IMR-90 (cell line): ENCODE data around the gene AKT3. TPM values are rescaled to one million over a fixed set of nuclear protein-coding genes. Genes with fewer than 3 reads are reported as not detected.

Experiments
- ATAC-seq: fragments of 200-7000 bp; cut with Tn5 transposase; 2 replicates; pipeline ENCODE4 v1.9.1; 2020; ENCODE audit warnings: low read depth, mild to moderate bottlenecking, moderate library complexity
- BruUV-seq: library from RNA; stranded (reverse); fragments of 400-500 nt; replicated peaks from 2 replicates; lab custom pipeline; 2021; lab: Mats Ljungman, UMichigan
- CTCF ChIA-PET: fragments of 300-600 bp; formaldehyde crosslinking; extraction: SDS; loops from one replicate; lab custom pipeline; 2021; ENCODE audit warnings: antibody characterized with exemption; lab: Yijun Ruan, JAX
- POLR2A ChIA-PET: fragments of 300-600 bp; sonication (Branson Sonifier 250); formaldehyde crosslinking; loops from one replicate; lab custom pipeline; 2022; ENCODE audit warnings: antibody characterized with exemption; ENCODE audit not compliant: unreplicated experiment; lab: Charles Lee
- DNase-seq: peaks from one replicate; pipeline ENCODE4 v3.0.0; 2013
- H2AFZ ChIP-seq: replicated peaks from 2 replicates; pipeline ENCODE3; 2013; ENCODE audit warnings: low read length, mild to moderate bottlenecking; ENCODE audit not compliant: poor library complexity
- H2AK5ac ChIP-seq: 2 replicates; pipeline ENCODE4 v1.6.1; 2013; ENCODE audit warnings: low read depth, low read length, inconsistent platforms
- H2AK9ac ChIP-seq: replicated peaks from 2 replicates; pipeline ENCODE3; 2013; ENCODE audit warnings: mild to moderate bottlenecking, low read depth, low read length, moderate library complexity; ENCODE audit not compliant: poor library complexity
- H2BK120ac ChIP-seq: 2 replicates; pipeline ENCODE4 v1.6.1; 2013; ENCODE audit warnings: low read depth, low read length, inconsistent platforms
- H2BK15ac ChIP-seq: 3 replicates; pipeline ENCODE4 v1.6.1; 2013; ENCODE audit warnings: low read depth, low read length, inconsistent platforms
- H2BK20ac ChIP-seq: 2 replicates; pipeline ENCODE4 v1.6.1; 2013; ENCODE audit warnings: low read depth, mild to moderate bottlenecking, inconsistent platforms, low read length, moderate library complexity
- H2BK5ac ChIP-seq: 2 replicates; pipeline ENCODE4 v1.6.1; 2013; ENCODE audit warnings: mild to moderate bottlenecking, low read depth, low read length, inconsistent platforms; ENCODE audit not compliant: poor library complexity, severe bottlenecking
- H3K14ac ChIP-seq: replicated peaks from 2 replicates; pipeline ENCODE4 v1.6.1; 2013; ENCODE audit warnings: low read depth, low read length, inconsistent platforms
- H3K18ac ChIP-seq: 2 replicates; pipeline ENCODE4 v1.6.1; 2013; ENCODE audit warnings: low read depth, low read length, control low read depth
- H3K23ac ChIP-seq: 2 replicates; pipeline ENCODE4 v1.6.1; 2013; ENCODE audit warnings: low read depth, low read length, inconsistent platforms
- H3K27ac ChIP-seq: 2 replicates; pipeline ENCODE4 v1.5.1; 2013; ENCODE audit warnings: mild to moderate bottlenecking, control low read depth, low read length; ENCODE audit not compliant: insufficient read depth
- H3K27me3 ChIP-seq: 2 replicates; pipeline ENCODE4 v1.6.1; 2013; ENCODE audit warnings: low read length; ENCODE audit not compliant: control insufficient read depth, insufficient read depth
- H3K36me3 ChIP-seq: 2 replicates; pipeline ENCODE4 v1.6.1; 2013; ENCODE audit warnings: low read length, mixed read lengths; ENCODE audit not compliant: control insufficient read depth, insufficient read depth
- H3K4ac ChIP-seq: 2 replicates; pipeline ENCODE4 v1.6.1; 2013; ENCODE audit warnings: low read depth, low read length, inconsistent platforms
- H3K4me1 ChIP-seq: 2 replicates; pipeline ENCODE4 v1.6.1; 2013; ENCODE audit warnings: low read length, mixed read lengths; ENCODE audit not compliant: control insufficient read depth, insufficient read depth
- H3K4me2 ChIP-seq: 2 replicates; pipeline ENCODE4 v1.6.1; 2013; ENCODE audit warnings: low read depth, mild to moderate bottlenecking, control low read depth, low read length, moderate library complexity
- H3K4me3 ChIP-seq: 2 replicates; pipeline ENCODE4 v1.5.1; 2013; ENCODE audit warnings: low read depth, mild to moderate bottlenecking, control low read depth, low read length, moderate library complexity; ENCODE audit not compliant: insufficient read depth
- H3K56ac ChIP-seq: 2 replicates; pipeline ENCODE4 v1.6.1; 2013; ENCODE audit warnings: low read length, inconsistent platforms; ENCODE audit not compliant: insufficient read depth; ENCODE audit errors: extremely low read depth
- H3K79me1 ChIP-seq, 2 experiments: 2 replicates each; pipeline ENCODE4 v1.6.1; 2013; ENCODE audit warnings: low read length in 2 of 2, inconsistent platforms in 1 of 2, low read depth in 1 of 2
- H3K9ac ChIP-seq: 2 replicates; pipeline ENCODE4 v1.6.1; 2013; ENCODE audit warnings: low read depth, low read length, control low read depth
- H3K9me1 ChIP-seq: 2 replicates; pipeline ENCODE4 v1.6.1; 2013; ENCODE audit warnings: low read length, inconsistent platforms; ENCODE audit not compliant: insufficient read depth
- H3K9me3 ChIP-seq: 2 replicates; pipeline ENCODE4 v1.6.1; 2013; ENCODE audit warnings: low read length; ENCODE audit not compliant: control insufficient read depth, insufficient read depth
- H4K20me1 ChIP-seq: 2 replicates; pipeline ENCODE4 v1.6.1; 2013; ENCODE audit warnings: low read length, inconsistent platforms; ENCODE audit not compliant: insufficient read depth
- H4K5ac ChIP-seq: 2 replicates; pipeline ENCODE4 v1.6.1; 2013; ENCODE audit warnings: mild to moderate bottlenecking, low read depth, low read length, control low read depth
- H4K8ac ChIP-seq, 2 experiments: 2 replicates each; pipeline ENCODE4 v1.6.1; 2013; ENCODE audit warnings: low read depth in 2 of 2, low read length in 2 of 2, control low read depth in 1 of 2, inconsistent platforms in 1 of 2
- H4K91ac ChIP-seq: 2 replicates; pipeline ENCODE4 v1.6.1; 2013; ENCODE audit warnings: low read depth, low read length, inconsistent platforms; ENCODE audit not compliant: insufficient read depth
- CEBPB ChIP-seq: IDR thresholded peaks from 2 replicates; pipeline ENCODE4 v1.6.1; 2012; ENCODE audit warnings: low read depth, low read length, improper control_type of control experiment
- MAFK ChIP-seq: IDR thresholded peaks from 2 replicates; pipeline ENCODE4 v1.6.1; 2012; ENCODE audit warnings: low read depth, low read length, improper control_type of control experiment
- MXI1 ChIP-seq: IDR thresholded peaks from 2 replicates; pipeline ENCODE4 v1.6.1; 2012; ENCODE audit warnings: low read depth, mild to moderate bottlenecking, low read length, moderate library complexity, borderline replicate concordance
- POLR2A ChIP-seq: IDR thresholded peaks from 2 replicates; pipeline ENCODE4 v1.6.1; 2012; ENCODE audit warnings: mild to moderate bottlenecking, low read depth, low read length
- RCOR1 ChIP-seq: IDR thresholded peaks from 2 replicates; pipeline ENCODE4 v1.6.1; 2012; ENCODE audit warnings: mild to moderate bottlenecking, low read length, improper control_type of control experiment; ENCODE audit not compliant: insufficient replicate concordance
- SMC3 ChIP-seq: fragments of 150-350 bp; IDR thresholded peaks from 2 replicates; pipeline ENCODE4 v1.6.1; 2016; ENCODE audit warnings: low read depth, mild to moderate bottlenecking, antibody characterized with exemption, low read length, moderate library complexity
- WGBS, 2 experiments: methylation state at CpG; one replicate each; pipeline versions ENCODE4 v1.1.5 to v1.1.7; 2013; ENCODE audit warnings: missing lambda C conversion rate in 2 of 2; ENCODE audit not compliant: insufficient read length in 1 of 2; ENCODE audit errors: extremely low coverage in 2 of 2; 5-methylcytosine and 5-hydroxymethylcytosine counted together
- dilution Hi-C: fragments of 300-500 bp; cut with HindIII; formaldehyde crosslinking; loops from one replicate; pipeline ENCODE4 v1.14.3; 2018; ENCODE audit warnings: low sequenced_read_pairs; ENCODE audit not compliant: unreplicated experiment
- in situ Hi-C: fragments of 300-500 bp; cut with MboI; formaldehyde crosslinking; loops from 3 replicates; pipeline ENCODE4 v1.14.3; 2019; ENCODE audit warnings: low sequenced_read_pairs, inconsistent platforms, mixed read lengths
- intact Hi-C: fragments of 100-400 bp; cut with micrococcal nuclease; formaldehyde crosslinking; loops from 2 replicates; pipeline ENCODE4 v1.10.0; 2022
- polyA plus RNA-seq, 3 experiments: library from polyadenylated mRNA; depleted of rRNA; stranded (reverse); fragments of >200 nt; gene quantifications; 2 replicates each; pipeline ENCODE4 v1.2.3, GENCODE V29; 2012; ENCODE audit warnings: low replicate concordance in 1 of 3
- total RNA-seq: library from RNA; depleted of rRNA; stranded (reverse); fragments of >200 nt; gene quantifications from 2 replicates; pipeline ENCODE4 v1.2.3, GENCODE V29; 2012
- TF ChIP-seq, protein P1 (sequence below): fragments of 150-350 bp; IDR thresholded peaks from 2 replicates; pipeline ENCODE4 v1.6.1; 2016; ENCODE audit warnings: low read depth, mild to moderate bottlenecking, low read length, moderate library complexity, borderline replicate concordance
- TF ChIP-seq, protein P2 (sequence below): fragments of 150-350 bp; IDR thresholded peaks from 2 replicates; pipeline ENCODE4 v1.6.1; 2017; ENCODE audit warnings: mild to moderate bottlenecking, antibody characterized with exemption, low read length, low read depth

AKT3 gene
- total and polyA plus RNA-seq, 2 of the 4 experiments (the other 2 are of a cell fraction) = 15.2 to 19.4 TPM

DNA sequence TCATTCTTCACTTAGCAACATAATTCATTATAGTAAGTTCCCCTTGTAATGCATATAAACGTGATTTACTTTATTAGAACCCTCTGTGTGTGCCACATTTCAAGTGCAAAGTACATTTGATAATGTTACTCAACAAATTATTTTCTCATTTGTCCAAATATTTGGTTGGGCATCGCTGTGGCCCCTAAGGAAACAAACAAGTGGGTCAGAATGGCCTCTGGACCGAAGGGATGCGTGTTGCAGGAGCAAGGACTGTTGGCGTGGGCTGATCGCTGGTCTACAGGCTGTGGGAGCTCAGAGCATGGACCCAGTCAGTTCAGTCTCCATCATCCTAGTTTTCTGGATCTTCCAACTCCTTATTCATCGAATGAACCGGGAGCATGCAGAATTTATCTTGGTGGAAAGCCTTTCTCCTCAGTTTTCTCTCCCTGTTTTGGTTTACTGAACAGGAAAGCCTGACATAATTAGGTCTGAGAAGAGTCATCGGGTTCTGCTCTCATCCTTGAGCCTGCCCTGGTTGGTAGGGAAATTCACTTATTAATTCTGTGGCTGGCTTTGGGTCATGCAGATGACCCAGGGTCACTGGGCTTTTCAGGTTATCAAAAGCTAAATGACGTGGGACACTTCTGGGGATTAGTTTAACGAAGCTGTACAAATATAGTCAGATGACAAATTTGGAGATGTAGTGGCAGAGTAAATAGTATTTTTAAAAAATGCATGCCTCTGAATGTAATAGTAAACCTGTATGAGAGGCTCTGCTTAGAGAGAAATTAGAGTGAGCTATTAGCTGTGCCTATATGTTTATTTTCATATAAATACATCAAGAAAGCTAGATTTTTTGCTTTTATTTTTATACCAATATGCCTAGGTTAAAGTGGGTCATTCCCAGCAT is 394.0 kb downstream of the AKT3 start (continued):
- TF ChIP-seq, protein P1, sequence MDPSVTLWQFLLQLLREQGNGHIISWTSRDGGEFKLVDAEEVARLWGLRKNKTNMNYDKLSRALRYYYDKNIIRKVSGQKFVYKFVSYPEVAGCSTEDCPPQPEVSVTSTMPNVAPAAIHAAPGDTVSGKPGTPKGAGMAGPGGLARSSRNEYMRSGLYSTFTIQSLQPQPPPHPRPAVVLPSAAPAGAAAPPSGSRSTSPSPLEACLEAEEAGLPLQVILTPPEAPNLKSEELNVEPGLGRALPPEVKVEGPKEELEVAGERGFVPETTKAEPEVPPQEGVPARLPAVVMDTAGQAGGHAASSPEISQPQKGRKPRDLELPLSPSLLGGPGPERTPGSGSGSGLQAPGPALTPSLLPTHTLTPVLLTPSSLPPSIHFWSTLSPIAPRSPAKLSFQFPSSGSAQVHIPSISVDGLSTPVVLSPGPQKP = no peak

DNA sequence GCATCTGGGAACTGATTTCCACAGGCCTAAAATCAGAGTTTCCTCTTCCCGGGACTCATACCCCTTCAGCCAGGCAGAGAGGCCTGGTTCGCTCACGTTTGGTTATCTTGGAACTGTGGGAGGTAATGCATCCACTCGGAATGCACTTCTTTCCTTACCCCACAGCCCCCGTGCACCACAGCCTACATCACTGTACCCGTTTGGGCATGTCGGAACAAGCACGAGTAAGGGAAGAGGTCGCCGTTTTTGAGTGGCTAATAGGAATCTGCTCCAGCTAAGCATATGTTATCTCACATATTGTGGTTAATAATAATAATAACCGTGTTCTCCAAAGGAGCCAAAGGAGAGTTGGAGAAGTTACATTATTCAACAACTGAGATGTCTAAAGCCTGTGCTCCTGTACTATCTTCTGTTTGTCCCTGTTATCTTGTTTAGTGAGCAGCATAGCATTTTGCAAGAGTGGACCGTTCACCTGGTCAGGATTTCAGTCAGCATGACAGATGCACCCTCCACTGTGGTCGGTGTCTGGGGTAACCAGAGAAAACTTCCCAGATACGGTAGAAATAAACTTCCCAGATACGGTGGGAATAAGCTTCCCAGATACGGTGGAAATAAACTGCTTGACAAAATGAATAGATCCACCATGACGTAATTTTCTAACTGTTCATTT is 395.6 kb downstream of the AKT3 start:
- Histone ChIP-seq H3K23ac (no peak overlapping the region), H2BK5ac (no peak overlapping the region), H3K27me3 (no peaks in the 10 kb centered on the region), H3K79me1 (no peaks in the 10 kb centered on the region; a peak in 1 of 4 replicates), H2BK20ac (no peak overlapping the region), H3K4me3 (no peak overlapping the region), H3K4me2 (no peak overlapping the region), H3K4me1 (no peaks in the 10 kb centered on the region), H3K56ac (no peak overlapping the region), H3K9me3 (no peaks in the 10 kb centered on the region), H2AFZ (no peak overlapping the region), H3K9ac (no peak overlapping the region), H4K20me1 (no peaks in the 10 kb centered on the region), H2BK15ac (no peak overlapping the region), H3K36me3 (no peaks in the 10 kb centered on the region), H3K9me1 (no peaks in the 10 kb centered on the region), H3K27ac (no peak overlapping the region), H4K5ac (no peak overlapping the region), H3K4ac (no peak overlapping the region), H2AK9ac (no peak overlapping the region), H4K91ac (no peak overlapping the region), H2AK5ac (no peak overlapping the region), H4K8ac (no peak overlapping the region), H3K18ac (no peak overlapping the region), H3K14ac (no peak overlapping the region), H2BK120ac (no peak overlapping the region)
- in situ Hi-C loops (no loop called here), dilution Hi-C loops (no loop called here), intact Hi-C loops (no loop called here)
- POLR2A ChIA-PET = no interaction called here
- CTCF ChIA-PET = no interaction called here
- WGBS, 2 experiments = 92% methylated on average over 2 of the region's 17 CpGs; no CpG with 5 or more reads in 1 of the 2 experiments
- no peak for ATAC-seq
- BruUV-seq = no TSS peak
- DNase-seq = no peak
- TF ChIP-seq SMC3 (no peak), MXI1 (no peak), RCOR1 (no peak), POLR2A (no peak), CEBPB (no peak), MAFK (no peak)
- TF ChIP-seq, protein P2, sequence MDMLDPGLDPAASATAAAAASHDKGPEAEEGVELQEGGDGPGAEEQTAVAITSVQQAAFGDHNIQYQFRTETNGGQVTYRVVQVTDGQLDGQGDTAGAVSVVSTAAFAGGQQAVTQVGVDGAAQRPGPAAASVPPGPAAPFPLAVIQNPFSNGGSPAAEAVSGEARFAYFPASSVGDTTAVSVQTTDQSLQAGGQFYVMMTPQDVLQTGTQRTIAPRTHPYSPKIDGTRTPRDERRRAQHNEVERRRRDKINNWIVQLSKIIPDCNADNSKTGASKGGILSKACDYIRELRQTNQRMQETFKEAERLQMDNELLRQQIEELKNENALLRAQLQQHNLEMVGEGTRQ = no peak
